Measurements from ENCODE around the gene SNN. TPM values are rescaled to one million over a fixed set of nuclear protein-coding genes. Genes with fewer than 3 reads are reported as not detected.

Gene SNN
- total and polyA plus RNA-seq, 9 of the 15 experiments (the other 6 are each of a cell fraction or from before 2014, with no cell fraction given): 0.07 to 2.9 (median 1.9) TPM

GRCh38 chr16:11717811-11718210 lies 49.6 kb downstream of the SNN start:
- 88% methylated on average over 5 of the region's 5 CpGs for WGBS (ENCODE audit: insufficient coverage, low coverage, missing lambda C conversion rate)
- no TSS peak for BruUV-seq (replicated peaks)
- H3K79me2 ChIP-seq (ENCODE audit: control insufficient read depth, insufficient read depth, low read length): no peaks in the 10 kb centered on the region
- H3K9ac ChIP-seq (ENCODE audit: insufficient read depth in 1 of 2, low read depth in 2 of 2, low read length in 2 of 2): no peak overlapping the region
- no peaks in the 10 kb centered on the region for H3K9me1 ChIP-seq (ENCODE audit: control insufficient read depth, insufficient read depth, low read length)
- H3K27me3 ChIP-seq (ENCODE audit: control insufficient read depth in 2 of 2, insufficient read depth in 2 of 2, low read length in 2 of 2): no peaks in the 10 kb centered on the region
- no peaks in the 10 kb centered on the region for H3K9me3 ChIP-seq (replicated peaks; ENCODE audit: control insufficient read depth, insufficient read depth, low read depth, low read length)
- no peak overlapping the region for H3K4me3 ChIP-seq
- in situ Hi-C loops (cut with MboI) (no loop called here), intact Hi-C loops (cut with micrococcal nuclease) (no loop called here)
- no peak overlapping the region for H3K27ac ChIP-seq (ENCODE audit: extremely low read depth, low read depth, low read length)
- no peak for DNase-seq (ENCODE audit: extremely low read depth in 1 of 4, low spot score in 3 of 4)
- ChIA-PET POLR2A (interaction anchor here (0.6 to 1.6 kb wide), 4 partner anchors 9 to 25 kb away, joined by 3 to 6 read pairs (median 4); partner anchors contain the start of gene TXNDC11), CTCF (ENCODE audit: low intra/inter-chr PET ratio) (no interaction called here)
- FAIRE-seq: no peak
- no peaks in the 10 kb centered on the region for H3K4me1 ChIP-seq (replicated peaks in 1 of 2; ENCODE audit: control insufficient read depth in 2 of 2, insufficient read depth in 2 of 2, low read length in 2 of 2)
- H2AFZ ChIP-seq (ENCODE audit: low read depth, low read length): no peak overlapping the region
- no peak for ATAC-seq
- no peak overlapping the region for H3K4me2 ChIP-seq (ENCODE audit: insufficient read depth, low read length)
- H3K36me3 ChIP-seq (ENCODE audit: control insufficient read depth, insufficient read depth, low read length): peaks cover 73% of the 10 kb centered on the region
- H4K20me1 ChIP-seq (replicated peaks; ENCODE audit: control insufficient read depth, insufficient read depth, low read length): no peaks in the 10 kb centered on the region
- TF ChIP-seq HDAC1 (IDR thresholded peaks at IDR 0.05) (no peak), MYNN (IDR thresholded peaks at IDR 0.05) (no peak), MYNN (CRISPR knock-in tag; IDR thresholded peaks at IDR 0.05) (no peak), FUS (optimal IDR thresholded peaks at IDR 0.05; ENCODE audit: low read depth, low read length) (no peak), RBM39 (optimal IDR thresholded peaks at IDR 0.05; ENCODE audit: low read depth, low read length) (no peak), BCL6 (CRISPR knock-in tag; IDR thresholded peaks at IDR 0.05) (no peak), TCF7 (IDR thresholded peaks at IDR 0.05; ENCODE audit: borderline replicate concordance) (no peak), ZNF699 (CRISPR knock-in tag; IDR thresholded peaks at IDR 0.05; ENCODE audit: insufficient replicate concordance) (no peak), ZNF316 (IDR thresholded peaks at IDR 0.05) (no peak), MIER1 (IDR thresholded peaks at IDR 0.05; ENCODE audit: low read depth) (no peak), BRCA1 (IDR thresholded peaks at IDR 0.05) (no peak), BRCA1 (CRISPR knock-in tag; IDR thresholded peaks at IDR 0.05) (no peak), ZNF584 (CRISPR knock-in tag; IDR thresholded peaks at IDR 0.05; ENCODE audit: low read depth) (no peak), ZNF561 (CRISPR knock-in tag; conservative IDR thresholded peaks at IDR 0.05) (no peak), ZNF444 (CRISPR knock-in tag; IDR thresholded peaks at IDR 0.05) (no peak), NFRKB (IDR thresholded peaks at IDR 0.05; ENCODE audit: low read depth) (no peak), NONO (IDR thresholded peaks at IDR 0.05; ENCODE audit: low read depth in 2 of 2, low read length in 1 of 2) (no peak), ZNF239 (CRISPR knock-in tag; IDR thresholded peaks at IDR 0.05) (no peak)
- TF ChIP-seq, protein P1, sequence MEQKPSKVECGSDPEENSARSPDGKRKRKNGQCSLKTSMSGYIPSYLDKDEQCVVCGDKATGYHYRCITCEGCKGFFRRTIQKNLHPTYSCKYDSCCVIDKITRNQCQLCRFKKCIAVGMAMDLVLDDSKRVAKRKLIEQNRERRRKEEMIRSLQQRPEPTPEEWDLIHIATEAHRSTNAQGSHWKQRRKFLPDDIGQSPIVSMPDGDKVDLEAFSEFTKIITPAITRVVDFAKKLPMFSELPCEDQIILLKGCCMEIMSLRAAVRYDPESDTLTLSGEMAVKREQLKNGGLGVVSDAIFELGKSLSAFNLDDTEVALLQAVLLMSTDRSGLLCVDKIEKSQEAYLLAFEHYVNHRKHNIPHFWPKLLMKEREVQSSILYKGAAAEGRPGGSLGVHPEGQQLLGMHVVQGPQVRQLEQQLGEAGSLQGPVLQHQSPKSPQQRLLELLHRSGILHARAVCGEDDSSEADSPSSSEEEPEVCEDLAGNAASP (IDR thresholded peaks at IDR 0.05): no peak
- TF ChIP-seq, protein P2, sequence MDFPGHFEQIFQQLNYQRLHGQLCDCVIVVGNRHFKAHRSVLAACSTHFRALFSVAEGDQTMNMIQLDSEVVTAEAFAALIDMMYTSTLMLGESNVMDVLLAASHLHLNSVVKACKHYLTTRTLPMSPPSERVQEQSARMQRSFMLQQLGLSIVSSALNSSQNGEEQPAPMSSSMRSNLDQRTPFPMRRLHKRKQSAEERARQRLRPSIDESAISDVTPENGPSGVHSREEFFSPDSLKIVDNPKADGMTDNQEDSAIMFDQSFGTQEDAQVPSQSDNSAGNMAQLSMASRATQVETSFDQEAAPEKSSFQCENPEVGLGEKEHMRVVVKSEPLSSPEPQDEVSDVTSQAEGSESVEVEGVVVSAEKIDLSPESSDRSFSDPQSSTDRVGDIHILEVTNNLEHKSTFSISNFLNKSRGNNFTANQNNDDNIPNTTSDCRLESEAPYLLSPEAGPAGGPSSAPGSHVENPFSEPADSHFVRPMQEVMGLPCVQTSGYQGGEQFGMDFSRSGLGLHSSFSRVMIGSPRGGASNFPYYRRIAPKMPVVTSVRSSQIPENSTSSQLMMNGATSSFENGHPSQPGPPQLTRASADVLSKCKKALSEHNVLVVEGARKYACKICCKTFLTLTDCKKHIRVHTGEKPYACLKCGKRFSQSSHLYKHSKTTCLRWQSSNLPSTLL (IDR thresholded peaks at IDR 0.05): no peak
- TF ChIP-seq, protein P3, sequence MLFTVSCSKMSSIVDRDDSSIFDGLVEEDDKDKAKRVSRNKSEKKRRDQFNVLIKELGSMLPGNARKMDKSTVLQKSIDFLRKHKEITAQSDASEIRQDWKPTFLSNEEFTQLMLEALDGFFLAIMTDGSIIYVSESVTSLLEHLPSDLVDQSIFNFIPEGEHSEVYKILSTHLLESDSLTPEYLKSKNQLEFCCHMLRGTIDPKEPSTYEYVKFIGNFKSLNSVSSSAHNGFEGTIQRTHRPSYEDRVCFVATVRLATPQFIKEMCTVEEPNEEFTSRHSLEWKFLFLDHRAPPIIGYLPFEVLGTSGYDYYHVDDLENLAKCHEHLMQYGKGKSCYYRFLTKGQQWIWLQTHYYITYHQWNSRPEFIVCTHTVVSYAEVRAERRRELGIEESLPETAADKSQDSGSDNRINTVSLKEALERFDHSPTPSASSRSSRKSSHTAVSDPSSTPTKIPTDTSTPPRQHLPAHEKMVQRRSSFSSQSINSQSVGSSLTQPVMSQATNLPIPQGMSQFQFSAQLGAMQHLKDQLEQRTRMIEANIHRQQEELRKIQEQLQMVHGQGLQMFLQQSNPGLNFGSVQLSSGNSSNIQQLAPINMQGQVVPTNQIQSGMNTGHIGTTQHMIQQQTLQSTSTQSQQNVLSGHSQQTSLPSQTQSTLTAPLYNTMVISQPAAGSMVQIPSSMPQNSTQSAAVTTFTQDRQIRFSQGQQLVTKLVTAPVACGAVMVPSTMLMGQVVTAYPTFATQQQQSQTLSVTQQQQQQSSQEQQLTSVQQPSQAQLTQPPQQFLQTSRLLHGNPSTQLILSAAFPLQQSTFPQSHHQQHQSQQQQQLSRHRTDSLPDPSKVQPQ (CRISPR knock-in tag; IDR thresholded peaks at IDR 0.05; ENCODE audit: borderline replicate concordance): no peak

Data from K562 (cell line).